ENCODE measurements around the gene AKAP7.

DNA sequence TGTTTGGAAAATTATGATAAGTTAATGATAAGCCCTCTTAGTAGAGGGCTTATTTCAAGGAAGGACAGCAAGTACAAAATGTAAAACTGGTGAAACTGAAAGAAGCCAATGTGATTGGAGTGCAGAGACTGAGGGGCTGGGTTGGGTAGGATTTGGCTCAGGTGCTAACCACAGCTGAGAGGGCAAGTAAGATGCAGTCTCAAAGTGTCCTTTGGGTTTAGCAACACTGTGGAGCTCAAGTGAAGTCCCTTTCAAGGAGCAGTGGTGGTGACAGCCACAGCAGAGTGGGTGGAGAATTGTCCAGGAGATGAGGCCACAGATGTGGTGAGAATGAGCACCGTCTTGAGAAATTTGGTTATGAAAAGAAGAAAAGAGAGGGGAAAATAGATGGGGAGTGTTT, 181.4 kb downstream of the AKAP7 start:
- TF ChIP-seq, protein P1, sequence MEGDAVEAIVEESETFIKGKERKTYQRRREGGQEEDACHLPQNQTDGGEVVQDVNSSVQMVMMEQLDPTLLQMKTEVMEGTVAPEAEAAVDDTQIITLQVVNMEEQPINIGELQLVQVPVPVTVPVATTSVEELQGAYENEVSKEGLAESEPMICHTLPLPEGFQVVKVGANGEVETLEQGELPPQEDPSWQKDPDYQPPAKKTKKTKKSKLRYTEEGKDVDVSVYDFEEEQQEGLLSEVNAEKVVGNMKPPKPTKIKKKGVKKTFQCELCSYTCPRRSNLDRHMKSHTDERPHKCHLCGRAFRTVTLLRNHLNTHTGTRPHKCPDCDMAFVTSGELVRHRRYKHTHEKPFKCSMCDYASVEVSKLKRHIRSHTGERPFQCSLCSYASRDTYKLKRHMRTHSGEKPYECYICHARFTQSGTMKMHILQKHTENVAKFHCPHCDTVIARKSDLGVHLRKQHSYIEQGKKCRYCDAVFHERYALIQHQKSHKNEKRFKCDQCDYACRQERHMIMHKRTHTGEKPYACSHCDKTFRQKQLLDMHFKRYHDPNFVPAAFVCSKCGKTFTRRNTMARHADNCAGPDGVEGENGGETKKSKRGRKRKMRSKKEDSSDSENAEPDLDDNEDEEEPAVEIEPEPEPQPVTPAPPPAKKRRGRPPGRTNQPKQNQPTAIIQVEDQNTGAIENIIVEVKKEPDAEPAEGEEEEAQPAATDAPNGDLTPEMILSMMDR (IDR thresholded peaks at IDR 0.05) = no peak
- TF ChIP-seq, protein P2, sequence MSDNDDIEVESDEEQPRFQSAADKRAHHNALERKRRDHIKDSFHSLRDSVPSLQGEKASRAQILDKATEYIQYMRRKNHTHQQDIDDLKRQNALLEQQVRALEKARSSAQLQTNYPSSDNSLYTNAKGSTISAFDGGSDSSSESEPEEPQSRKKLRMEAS (IDR thresholded peaks at IDR 0.05; ENCODE audit: low read depth) = no peak
- TF ChIP-seq NFIC (IDR thresholded peaks at IDR 0.05; ENCODE audit: borderline replicate concordance) (no peak), POLR2AphosphoS5 (IDR thresholded peaks at IDR 0.05; ENCODE audit: low read depth, low read length) (no peak)
